GM12801 (cell line): ENCODE measurements around the gene PPIB.

Experiments used
- TF ChIP-seq, protein P1 (sequence below): IDR thresholded peaks from one replicate; pipeline ENCODE4 v1.5.1; 2011; ENCODE audit warnings: control low read depth; ENCODE audit not compliant: insufficient read length; ENCODE audit errors: extremely low read depth

PPIB gene

DNA sequence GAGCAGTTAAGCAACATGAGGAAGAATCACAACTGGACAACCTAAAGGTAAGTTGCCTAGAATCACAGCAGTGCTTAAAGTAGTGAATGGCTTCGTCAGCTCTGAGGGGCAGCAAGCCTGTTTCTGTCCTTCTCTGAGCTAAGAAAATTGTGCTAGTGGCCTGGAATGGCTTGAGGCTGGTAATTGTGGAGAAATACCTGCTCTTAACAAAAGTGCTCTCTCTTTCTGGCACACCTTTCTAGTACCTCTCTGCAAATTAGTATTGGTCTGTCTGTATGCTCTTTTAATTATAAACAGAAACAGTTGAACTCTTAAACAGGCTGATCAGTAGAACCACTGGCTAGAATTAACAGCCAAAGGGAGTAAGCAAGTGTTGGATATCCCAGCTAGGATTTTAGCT, 55.5 kb downstream of the PPIB start:
- TF ChIP-seq, protein P1, sequence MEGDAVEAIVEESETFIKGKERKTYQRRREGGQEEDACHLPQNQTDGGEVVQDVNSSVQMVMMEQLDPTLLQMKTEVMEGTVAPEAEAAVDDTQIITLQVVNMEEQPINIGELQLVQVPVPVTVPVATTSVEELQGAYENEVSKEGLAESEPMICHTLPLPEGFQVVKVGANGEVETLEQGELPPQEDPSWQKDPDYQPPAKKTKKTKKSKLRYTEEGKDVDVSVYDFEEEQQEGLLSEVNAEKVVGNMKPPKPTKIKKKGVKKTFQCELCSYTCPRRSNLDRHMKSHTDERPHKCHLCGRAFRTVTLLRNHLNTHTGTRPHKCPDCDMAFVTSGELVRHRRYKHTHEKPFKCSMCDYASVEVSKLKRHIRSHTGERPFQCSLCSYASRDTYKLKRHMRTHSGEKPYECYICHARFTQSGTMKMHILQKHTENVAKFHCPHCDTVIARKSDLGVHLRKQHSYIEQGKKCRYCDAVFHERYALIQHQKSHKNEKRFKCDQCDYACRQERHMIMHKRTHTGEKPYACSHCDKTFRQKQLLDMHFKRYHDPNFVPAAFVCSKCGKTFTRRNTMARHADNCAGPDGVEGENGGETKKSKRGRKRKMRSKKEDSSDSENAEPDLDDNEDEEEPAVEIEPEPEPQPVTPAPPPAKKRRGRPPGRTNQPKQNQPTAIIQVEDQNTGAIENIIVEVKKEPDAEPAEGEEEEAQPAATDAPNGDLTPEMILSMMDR, result no peak
